Lower lobe of right lung (tissue), 2 donors: Measurements from ENCODE around the gene MTMR3. TPM values are rescaled to one million over a fixed set of nuclear protein-coding genes. Genes with fewer than 3 reads are reported as not detected.

ENCODE experiments used
- ATAC-seq, 2 donors: fragments of 200-7000 bp; cut with Tn5 transposase; one replicate each; pipeline ENCODE4 v1.9.1; 2020 to 2022; ENCODE audit warnings: mild to moderate bottlenecking in 2 of 2, moderate library complexity in 2 of 2
- DNase-seq: peaks from one replicate; pipeline ENCODE4 v3.0.0-alpha.2; 2020
- H3K27ac ChIP-seq: fragments of 200-600 bp; one replicate; pipeline ENCODE4 v1.8.0; 2022
- H3K27me3 ChIP-seq: fragments of 200-600 bp; one replicate; pipeline ENCODE4 v1.8.0; 2022; ENCODE audit warnings: low read depth
- H3K36me3 ChIP-seq: fragments of 200-600 bp; one replicate; pipeline ENCODE4 v1.8.0; 2022; ENCODE audit warnings: mild to moderate bottlenecking
- H3K4me1 ChIP-seq: fragments of 200-600 bp; one replicate; pipeline ENCODE4 v1.8.0; 2022
- H3K4me3 ChIP-seq: fragments of 200-600 bp; one replicate; pipeline ENCODE4 v1.8.0; 2022; ENCODE audit warnings: mild to moderate bottlenecking
- H3K9me3 ChIP-seq: fragments of 200-600 bp; one replicate; pipeline ENCODE4 v1.8.0; 2022
- CTCF ChIP-seq: fragments of 200-600 bp; IDR thresholded peaks from one replicate; pipeline ENCODE4 v1.8.0; 2022; ENCODE audit warnings: antibody characterized with exemption, mild to moderate bottlenecking
- intact Hi-C: fragments of 100-400 bp; cut with DNase I; formaldehyde crosslinking; loops from one replicate; pipeline ENCODE4 v1.11.0; 2022
- total RNA-seq: library from RNA; stranded (reverse); fragmentation: NEBNext Ultra II Directional; extraction: Animal tissue kit (Norgen Biotek cat#: 25700); gene quantifications from one replicate; pipeline ENCODE4 v1.2.1, GENCODE V29; 2021
- donor health status: DM: no; HTN: yes; CAD: no; lungs with severe emphysema.

Gene MTMR3
- total RNA-seq, 1 donor from 2014 or later = 58.9 TPM

GRCh38 chr22:30038219-30038618 lies 155.2 kb downstream of the MTMR3 start:
- ATAC-seq (peak in 1 of 2 donors; percentile 27), DNase-seq (no peak)
- H3K4me3 ChIP-seq = no peak overlapping the region
- no peak for TF ChIP-seq CTCF
- no peaks in the 10 kb centered on the region for H3K36me3 ChIP-seq
- H3K27me3 ChIP-seq = no peaks in the 10 kb centered on the region
- H3K9me3 ChIP-seq = no peaks in the 10 kb centered on the region
- peaks cover 10% of the 10 kb centered on the region for H3K4me1 ChIP-seq
- intact Hi-C loops = no loop called here
- no peak overlapping the region for H3K27ac ChIP-seq

GRCh38 chr22:30040499-30041260 lies 157.7 kb downstream of the MTMR3 start:
- no peak for DNase-seq
- no peak for ATAC-seq
- no peaks in the 10 kb centered on the region for H3K27me3 ChIP-seq
- TF ChIP-seq CTCF = no peak
- no peaks in the 10 kb centered on the region for H3K36me3 ChIP-seq
- H3K9me3 ChIP-seq = no peaks in the 10 kb centered on the region
- intact Hi-C loops = no loop called here
- no peak overlapping the region for H3K4me3 ChIP-seq
- peaks cover 15% of the 10 kb centered on the region for H3K4me1 ChIP-seq
- no peak overlapping the region for H3K27ac ChIP-seq

- ATAC-seq (no peak), DNase-seq (no peak)
- Histone ChIP-seq H3K36me3 (no peaks in the 10 kb centered on the region), H3K4me1 (peaks cover 15% of the 10 kb centered on the region), H3K4me3 (no peak overlapping the region), H3K27ac (no peak overlapping the region), H3K9me3 (no peaks in the 10 kb centered on the region), H3K27me3 (no peaks in the 10 kb centered on the region)
- TF ChIP-seq CTCF = no peak
- intact Hi-C loops = no loop called here
These were observed 158.5 kb downstream of the MTMR3 start for GRCh38 chr22:30041475-30041874.

GRCh38 chr22:30041881-30042280 lies 158.9 kb downstream of the MTMR3 start:
- intact Hi-C loops = no loop called here

GRCh38 chr22:30043161-30043560 lies 160.2 kb downstream of the MTMR3 start:
- no peaks in the 10 kb centered on the region for H3K9me3 ChIP-seq

More at GRCh38 chr22:30041881-30042280, 158.9 kb downstream of the MTMR3 start:
- no peaks in the 10 kb centered on the region for H3K36me3 ChIP-seq
- no peak overlapping the region for H3K4me3 ChIP-seq
- DNase-seq (no peak), ATAC-seq (no peak)
- H3K9me3 ChIP-seq = no peaks in the 10 kb centered on the region
- no peaks in the 10 kb centered on the region for H3K27me3 ChIP-seq
- H3K27ac ChIP-seq = no peak overlapping the region
- H3K4me1 ChIP-seq = peaks cover 15% of the 10 kb centered on the region
- no peak for TF ChIP-seq CTCF

More at GRCh38 chr22:30043161-30043560, 160.2 kb downstream of the MTMR3 start:
- Histone ChIP-seq H3K27ac (no peak overlapping the region), H3K36me3 (no peaks in the 10 kb centered on the region), H3K27me3 (no peaks in the 10 kb centered on the region), H3K4me3 (no peak overlapping the region), H3K4me1 (peaks cover 15% of the 10 kb centered on the region)
- intact Hi-C loops = no loop called here
- no peak for TF ChIP-seq CTCF
- ATAC-seq (no peak), DNase-seq (no peak)
